Neural progenitor cell (in vitro differentiated cells): ENCODE data around the gene FAM135A. TPM values are rescaled to one million over a fixed set of nuclear protein-coding genes. Genes with fewer than 3 reads are reported as not detected.

Experiments
- DNase-seq: peaks from one replicate; pipeline ENCODE4 v3.0.0-alpha.2; 2016; ENCODE audit warnings: low spot score
- H2AFZ ChIP-seq: fragments of 200-600 bp; sonication (generic); replicated peaks from 2 replicates; pipeline ENCODE4 v1.6.1; 2016; ENCODE audit warnings: antibody characterized with exemption
- H3F3A ChIP-seq: fragments of 200-600 bp; sonication (generic); 2 replicates; pipeline ENCODE4 v1.6.1; 2016; ENCODE audit warnings: antibody characterized with exemption, low read depth
- H3K27ac ChIP-seq: fragments of 200-600 bp; sonication (generic); 2 replicates; pipeline ENCODE4 v1.5.1; 2016; ENCODE audit warnings: mild to moderate bottlenecking
- H3K27me3 ChIP-seq: fragments of 200-600 bp; sonication (generic); 2 replicates; pipeline ENCODE4 v1.6.1; 2016; ENCODE audit warnings: mild to moderate bottlenecking, moderate library complexity
- H3K36me3 ChIP-seq: fragments of 200-600 bp; sonication (generic); 2 replicates; pipeline ENCODE4 v1.5.1; 2016
- H3K4me1 ChIP-seq: fragments of 200-600 bp; sonication (generic); 2 replicates; pipeline ENCODE4 v1.6.1; 2016; ENCODE audit warnings: mixed run types
- H3K4me2 ChIP-seq: fragments of 200-600 bp; sonication (generic); 2 replicates; pipeline ENCODE4 v1.6.1; 2016
- H3K4me3 ChIP-seq: fragments of 200-600 bp; sonication (generic); 2 replicates; pipeline ENCODE4 v1.5.1; 2016
- H3K79me2 ChIP-seq: fragments of 200-600 bp; sonication (generic); 2 replicates; pipeline ENCODE4 v1.6.1; 2016; ENCODE audit warnings: low read depth
- H3K9ac ChIP-seq: fragments of 200-600 bp; sonication (generic); 2 replicates; pipeline ENCODE4 v1.6.1; 2016
- H3K9me3 ChIP-seq: fragments of 200-600 bp; sonication (generic); 2 replicates; pipeline ENCODE4 v1.5.1; 2016; ENCODE audit warnings: low read depth
- H4K20me1 ChIP-seq: fragments of 200-600 bp; sonication (generic); 2 replicates; pipeline ENCODE4 v1.6.1; 2016; ENCODE audit warnings: low read depth
- H3K27ac Mint-ChIP-seq: 3 replicates; pipeline ENCODE4 v1.8.0; 2021; ENCODE audit warnings: mixed read lengths
- H3K27me3 Mint-ChIP-seq: 2 replicates; pipeline ENCODE4 v1.8.0; 2022; ENCODE audit warnings: low read depth, mild to moderate bottlenecking, inconsistent platforms, moderate library complexity, mixed read lengths; ENCODE audit not compliant: insufficient read depth
- H3K36me3 Mint-ChIP-seq: 3 replicates; pipeline ENCODE4 v1.8.0; 2021; ENCODE audit warnings: mixed read lengths
- H3K4me1 Mint-ChIP-seq: 3 replicates; pipeline ENCODE4 v1.8.0; 2021; ENCODE audit warnings: mixed read lengths
- H3K4me3 Mint-ChIP-seq: 3 replicates; pipeline ENCODE4 v1.8.0; 2021; ENCODE audit warnings: mild to moderate bottlenecking, moderate library complexity, mixed read lengths
- H3K9me3 Mint-ChIP-seq: 3 replicates; pipeline ENCODE4 v1.8.0; 2020; ENCODE audit warnings: mixed read lengths
- EZH2 ChIP-seq: fragments of 200-600 bp; sonication (generic); IDR thresholded peaks from 2 replicates; pipeline ENCODE4 v1.6.1; 2017; ENCODE audit warnings: antibody characterized with exemption, mild to moderate bottlenecking, moderate library complexity
- EZH2phosphoT487 ChIP-seq: fragments of 200-600 bp; sonication (generic); IDR thresholded peaks from 2 replicates; pipeline ENCODE4 v1.6.1; 2017; ENCODE audit warnings: antibody characterized with exemption
- total RNA-seq: library from RNA; depleted of rRNA; stranded (reverse); fragments of >200 nt; gene quantifications from 2 replicates; pipeline ENCODE4 v1.2.3, GENCODE V29; 2015; ENCODE audit warnings: low replicate concordance
- TF ChIP-seq, protein P1 (sequence below): fragments of 200-600 bp; sonication (generic); IDR thresholded peaks from 2 replicates; pipeline ENCODE4 v1.5.1; 2017; ENCODE audit warnings: antibody characterized with exemption, mild to moderate bottlenecking

The FAM135A gene
- total RNA-seq, 1 donor from 2014 or later = 85.3 TPM

DNA sequence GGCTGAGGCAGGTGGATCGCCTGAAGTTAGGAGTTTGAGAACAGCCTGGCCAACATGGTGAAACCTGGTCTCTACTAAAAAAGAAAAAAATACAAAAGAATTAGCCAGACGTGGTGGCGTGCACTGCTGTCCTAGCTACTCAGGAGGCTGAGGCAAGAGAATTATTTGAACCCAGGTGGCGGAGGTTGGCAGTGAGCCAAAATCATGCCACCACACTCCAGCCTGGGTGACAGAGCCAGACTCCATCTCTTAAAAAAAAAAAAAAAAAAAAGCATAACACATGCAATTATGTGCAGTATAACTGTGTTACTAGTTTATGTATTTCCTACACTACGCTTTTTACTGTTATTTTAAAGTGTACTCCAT, 31.9 kb upstream of the FAM135A start:
- no peak overlapping the region for H3K9ac ChIP-seq
- no peaks in the 10 kb centered on the region for H3K9me3 Mint-ChIP-seq

DNA sequence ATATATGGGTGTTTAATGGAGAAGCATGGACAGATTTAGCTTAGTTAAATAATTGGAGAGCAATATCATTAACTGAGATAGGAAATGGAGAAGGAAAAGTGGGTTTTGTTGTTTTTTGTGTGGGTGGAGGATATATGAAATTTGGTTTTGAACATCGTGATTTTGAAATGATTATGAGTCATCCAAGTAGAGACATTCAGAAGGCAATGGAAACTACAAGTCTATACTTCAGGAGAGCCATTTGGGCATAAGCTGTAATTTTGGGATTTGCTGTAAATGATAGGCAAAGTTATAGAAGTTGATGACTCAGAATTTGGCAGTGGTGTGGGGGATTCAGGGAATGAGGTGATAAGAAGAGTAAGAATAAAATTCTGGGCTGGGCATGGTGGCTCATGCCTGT, 27.4 kb upstream of the FAM135A start:
- Histone ChIP-seq H4K20me1 (no peaks in the 10 kb centered on the region), H2AFZ (no peak overlapping the region), H3K9ac (no peak overlapping the region), H3K4me3 (no peak overlapping the region), H3K4me1 (peaks cover 3% of the 10 kb centered on the region), H3K4me2 (no peak overlapping the region), H3F3A (no peaks in the 10 kb centered on the region), H3K79me2 (no peaks in the 10 kb centered on the region), H3K27ac (no peak overlapping the region), H3K36me3 (no peaks in the 10 kb centered on the region), H3K9me3 (no peaks in the 10 kb centered on the region), H3K27me3 (no peaks in the 10 kb centered on the region)
- Mint-ChIP-seq H3K9me3 (no peaks in the 10 kb centered on the region), H3K27me3 (no peaks in the 10 kb centered on the region), H3K36me3 (no peaks in the 10 kb centered on the region), H3K4me1 (peaks cover 5% of the 10 kb centered on the region), H3K4me3 (no peak overlapping the region), H3K27ac (no peak overlapping the region)
- TF ChIP-seq, protein P1, sequence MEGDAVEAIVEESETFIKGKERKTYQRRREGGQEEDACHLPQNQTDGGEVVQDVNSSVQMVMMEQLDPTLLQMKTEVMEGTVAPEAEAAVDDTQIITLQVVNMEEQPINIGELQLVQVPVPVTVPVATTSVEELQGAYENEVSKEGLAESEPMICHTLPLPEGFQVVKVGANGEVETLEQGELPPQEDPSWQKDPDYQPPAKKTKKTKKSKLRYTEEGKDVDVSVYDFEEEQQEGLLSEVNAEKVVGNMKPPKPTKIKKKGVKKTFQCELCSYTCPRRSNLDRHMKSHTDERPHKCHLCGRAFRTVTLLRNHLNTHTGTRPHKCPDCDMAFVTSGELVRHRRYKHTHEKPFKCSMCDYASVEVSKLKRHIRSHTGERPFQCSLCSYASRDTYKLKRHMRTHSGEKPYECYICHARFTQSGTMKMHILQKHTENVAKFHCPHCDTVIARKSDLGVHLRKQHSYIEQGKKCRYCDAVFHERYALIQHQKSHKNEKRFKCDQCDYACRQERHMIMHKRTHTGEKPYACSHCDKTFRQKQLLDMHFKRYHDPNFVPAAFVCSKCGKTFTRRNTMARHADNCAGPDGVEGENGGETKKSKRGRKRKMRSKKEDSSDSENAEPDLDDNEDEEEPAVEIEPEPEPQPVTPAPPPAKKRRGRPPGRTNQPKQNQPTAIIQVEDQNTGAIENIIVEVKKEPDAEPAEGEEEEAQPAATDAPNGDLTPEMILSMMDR = no peak
- TF ChIP-seq EZH2 = no peak
- no peak for TF ChIP-seq EZH2phosphoT487
- no peak for DNase-seq

More for the DNA sequence above, 31.9 kb upstream of the FAM135A start:
- no peak overlapping the region for H3K27ac ChIP-seq
- H3K36me3 Mint-ChIP-seq = no peaks in the 10 kb centered on the region
- H3K4me1 ChIP-seq = no peaks in the 10 kb centered on the region
- H2AFZ ChIP-seq = no peak overlapping the region
- no peaks in the 10 kb centered on the region for H4K20me1 ChIP-seq
- no peak overlapping the region for H3K4me3 Mint-ChIP-seq
- no peaks in the 10 kb centered on the region for H3K36me3 ChIP-seq
- no peak overlapping the region for H3K4me3 ChIP-seq
- no peaks in the 10 kb centered on the region for H3F3A ChIP-seq
- no peaks in the 10 kb centered on the region for H3K9me3 ChIP-seq
- DNase-seq = no peak
- no peaks in the 10 kb centered on the region for H3K79me2 ChIP-seq
- H3K27ac Mint-ChIP-seq = no peak overlapping the region
- H3K27me3 Mint-ChIP-seq = no peaks in the 10 kb centered on the region
- no peak for TF ChIP-seq EZH2
- TF ChIP-seq, protein P1 = no peak
- TF ChIP-seq EZH2phosphoT487 = no peak
- H3K4me1 Mint-ChIP-seq = peaks cover 5% of the 10 kb centered on the region
- H3K4me2 ChIP-seq = no peak overlapping the region
- no peaks in the 10 kb centered on the region for H3K27me3 ChIP-seq

DNA sequence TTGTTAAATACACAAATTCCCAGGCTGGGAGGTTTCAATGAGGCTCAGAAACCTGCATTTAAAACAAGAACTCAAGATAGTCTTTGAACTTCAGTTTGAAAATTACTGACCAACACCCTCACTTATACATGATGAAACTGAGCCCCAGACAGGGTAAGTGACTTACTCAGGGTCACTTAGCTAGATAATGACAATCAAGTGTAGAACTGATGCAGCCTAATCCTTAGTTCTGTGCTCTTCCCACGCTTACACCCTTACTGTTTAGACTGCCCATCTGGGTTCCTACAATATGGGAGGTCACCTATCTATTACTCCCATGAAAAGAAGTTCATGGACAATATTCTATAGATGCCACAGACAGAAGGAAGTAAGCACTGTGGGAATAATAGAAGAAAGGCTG, 24.5 kb upstream of the FAM135A start:
- Histone ChIP-seq H3K9me3 (no peaks in the 10 kb centered on the region), H3K4me2 (no peak overlapping the region), H3K4me1 (peaks cover 3% of the 10 kb centered on the region), H3K36me3 (no peaks in the 10 kb centered on the region), H3K79me2 (no peaks in the 10 kb centered on the region), H3K27me3 (no peaks in the 10 kb centered on the region), H3K4me3 (no peak overlapping the region), H3K27ac (no peak overlapping the region), H4K20me1 (no peaks in the 10 kb centered on the region), H2AFZ (no peak overlapping the region), H3K9ac (no peak overlapping the region), H3F3A (no peaks in the 10 kb centered on the region)
- Mint-ChIP-seq H3K27ac (no peak overlapping the region), H3K4me1 (peaks cover 2% of the 10 kb centered on the region), H3K4me3 (no peak overlapping the region), H3K36me3 (no peaks in the 10 kb centered on the region), H3K9me3 (no peaks in the 10 kb centered on the region), H3K27me3 (no peaks in the 10 kb centered on the region)
- TF ChIP-seq EZH2phosphoT487 (no peak), EZH2 (no peak)
- TF ChIP-seq, protein P1 = no peak
- DNase-seq = no peak

DNA sequence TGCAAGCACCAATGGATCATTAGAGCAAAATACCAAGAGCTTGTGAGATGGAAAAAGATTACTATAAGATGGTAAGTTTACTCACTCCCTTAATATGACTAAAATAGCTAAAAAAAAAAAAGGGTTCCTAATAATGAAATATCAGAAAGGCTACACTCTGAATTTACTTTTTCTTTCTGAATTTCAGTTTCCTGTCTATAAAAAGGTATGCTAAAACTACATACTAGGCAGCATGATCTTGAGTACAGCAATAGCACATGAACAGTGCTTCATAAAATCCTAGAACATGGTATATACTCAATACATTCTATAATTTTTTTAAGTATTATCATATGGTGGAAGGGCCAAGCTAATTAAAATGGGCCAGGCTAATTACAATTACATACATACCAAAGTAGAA, 24.0 kb upstream of the FAM135A start:
- Mint-ChIP-seq H3K27me3 (no peaks in the 10 kb centered on the region), H3K36me3 (no peaks in the 10 kb centered on the region), H3K4me1 (peaks cover 2% of the 10 kb centered on the region), H3K9me3 (no peaks in the 10 kb centered on the region), H3K27ac (no peak overlapping the region), H3K4me3 (no peak overlapping the region)
- Histone ChIP-seq H3K9me3 (no peaks in the 10 kb centered on the region), H3K4me3 (no peak overlapping the region), H3K27ac (no peak overlapping the region), H3K9ac (no peak overlapping the region), H2AFZ (no peak overlapping the region), H4K20me1 (no peaks in the 10 kb centered on the region), H3F3A (no peaks in the 10 kb centered on the region), H3K4me1 (peaks cover 3% of the 10 kb centered on the region), H3K79me2 (no peaks in the 10 kb centered on the region), H3K36me3 (no peaks in the 10 kb centered on the region), H3K27me3 (no peaks in the 10 kb centered on the region), H3K4me2 (no peak overlapping the region)
- TF ChIP-seq, protein P1 = no peak
- TF ChIP-seq EZH2 (no peak), EZH2phosphoT487 (no peak)
- no peak for DNase-seq
